Neural progenitor cell (in vitro differentiated cells): ENCODE results near the gene RNF2. TPM values are rescaled to one million over a fixed set of nuclear protein-coding genes. Genes with fewer than 3 reads are reported as not detected.

Experiments used
- DNase-seq: peaks from one replicate; pipeline ENCODE4 v3.0.0-alpha.2; 2016; ENCODE audit warnings: low spot score
- H2AFZ ChIP-seq: fragments of 200-600 bp; sonication (generic); replicated peaks from 2 replicates; pipeline ENCODE4 v1.6.1; 2016; ENCODE audit warnings: antibody characterized with exemption
- H3F3A ChIP-seq: fragments of 200-600 bp; sonication (generic); 2 replicates; pipeline ENCODE4 v1.6.1; 2016; ENCODE audit warnings: antibody characterized with exemption, low read depth
- H3K27ac ChIP-seq: fragments of 200-600 bp; sonication (generic); 2 replicates; pipeline ENCODE4 v1.5.1; 2016; ENCODE audit warnings: mild to moderate bottlenecking
- H3K27me3 ChIP-seq: fragments of 200-600 bp; sonication (generic); 2 replicates; pipeline ENCODE4 v1.6.1; 2016; ENCODE audit warnings: mild to moderate bottlenecking, moderate library complexity
- H3K36me3 ChIP-seq: fragments of 200-600 bp; sonication (generic); 2 replicates; pipeline ENCODE4 v1.5.1; 2016
- H3K4me1 ChIP-seq: fragments of 200-600 bp; sonication (generic); 2 replicates; pipeline ENCODE4 v1.6.1; 2016; ENCODE audit warnings: mixed run types
- H3K4me2 ChIP-seq: fragments of 200-600 bp; sonication (generic); 2 replicates; pipeline ENCODE4 v1.6.1; 2016
- H3K4me3 ChIP-seq: fragments of 200-600 bp; sonication (generic); 2 replicates; pipeline ENCODE4 v1.5.1; 2016
- H3K79me2 ChIP-seq: fragments of 200-600 bp; sonication (generic); 2 replicates; pipeline ENCODE4 v1.6.1; 2016; ENCODE audit warnings: low read depth
- H3K9ac ChIP-seq: fragments of 200-600 bp; sonication (generic); 2 replicates; pipeline ENCODE4 v1.6.1; 2016
- H3K9me3 ChIP-seq: fragments of 200-600 bp; sonication (generic); 2 replicates; pipeline ENCODE4 v1.5.1; 2016; ENCODE audit warnings: low read depth
- H4K20me1 ChIP-seq: fragments of 200-600 bp; sonication (generic); 2 replicates; pipeline ENCODE4 v1.6.1; 2016; ENCODE audit warnings: low read depth
- H3K27ac Mint-ChIP-seq: 3 replicates; pipeline ENCODE4 v1.8.0; 2021; ENCODE audit warnings: mixed read lengths
- H3K27me3 Mint-ChIP-seq: 2 replicates; pipeline ENCODE4 v1.8.0; 2022; ENCODE audit warnings: low read depth, mild to moderate bottlenecking, inconsistent platforms, moderate library complexity, mixed read lengths; ENCODE audit not compliant: insufficient read depth
- H3K36me3 Mint-ChIP-seq: 3 replicates; pipeline ENCODE4 v1.8.0; 2021; ENCODE audit warnings: mixed read lengths
- H3K4me1 Mint-ChIP-seq: 3 replicates; pipeline ENCODE4 v1.8.0; 2021; ENCODE audit warnings: mixed read lengths
- H3K4me3 Mint-ChIP-seq: 3 replicates; pipeline ENCODE4 v1.8.0; 2021; ENCODE audit warnings: mild to moderate bottlenecking, moderate library complexity, mixed read lengths
- H3K9me3 Mint-ChIP-seq: 3 replicates; pipeline ENCODE4 v1.8.0; 2020; ENCODE audit warnings: mixed read lengths
- CTCF ChIP-seq: fragments of 200-600 bp; sonication (generic); IDR thresholded peaks from 2 replicates; pipeline ENCODE4 v1.5.1; 2017; ENCODE audit warnings: antibody characterized with exemption, mild to moderate bottlenecking
- EZH2 ChIP-seq: fragments of 200-600 bp; sonication (generic); IDR thresholded peaks from 2 replicates; pipeline ENCODE4 v1.6.1; 2017; ENCODE audit warnings: antibody characterized with exemption, mild to moderate bottlenecking, moderate library complexity
- EZH2phosphoT487 ChIP-seq: fragments of 200-600 bp; sonication (generic); IDR thresholded peaks from 2 replicates; pipeline ENCODE4 v1.6.1; 2017; ENCODE audit warnings: antibody characterized with exemption
- total RNA-seq: library from RNA; depleted of rRNA; stranded (reverse); fragments of >200 nt; gene quantifications from 2 replicates; pipeline ENCODE4 v1.2.3, GENCODE V29; 2015; ENCODE audit warnings: low replicate concordance

The RNF2 gene
- total RNA-seq, 1 donor from 2014 or later: 81.2 TPM

- Mint-ChIP-seq H3K36me3 (no peaks in the 10 kb centered on the region), H3K4me1 (peaks cover 16% of the 10 kb centered on the region), H3K9me3 (peaks cover 2% of the 10 kb centered on the region), H3K27me3 (peaks cover 6% of the 10 kb centered on the region), H3K27ac (no peak overlapping the region), H3K4me3 (no peak overlapping the region)
- Histone ChIP-seq H3K9ac (no peak overlapping the region), H3K9me3 (no peaks in the 10 kb centered on the region), H3F3A (no peaks in the 10 kb centered on the region), H3K27ac (no peak overlapping the region), H3K79me2 (no peaks in the 10 kb centered on the region), H3K4me2 (no peak overlapping the region), H4K20me1 (no peaks in the 10 kb centered on the region), H3K36me3 (no peaks in the 10 kb centered on the region), H3K4me1 (no peaks in the 10 kb centered on the region), H3K4me3 (no peak overlapping the region), H3K27me3 (no peaks in the 10 kb centered on the region), H2AFZ (no peak overlapping the region)
- TF ChIP-seq CTCF (no peak), EZH2phosphoT487 (no peak), EZH2 (no peak)
- DNase-seq: no peak
Measured at GRCh38 chr1:185010361-185010760, 35.0 kb upstream of the RNF2 start.

- H3K36me3 ChIP-seq: no peaks in the 10 kb centered on the region
- no peak overlapping the region for H3K4me3 ChIP-seq
- no peaks in the 10 kb centered on the region for H3K27me3 ChIP-seq
- H3K4me3 Mint-ChIP-seq: no peak overlapping the region
- no peak overlapping the region for H3K27ac ChIP-seq
- H2AFZ ChIP-seq: no peak overlapping the region
- H3K27ac Mint-ChIP-seq: no peak overlapping the region
- TF ChIP-seq EZH2 (no peak), CTCF (no peak), EZH2phosphoT487 (no peak)
- no peaks in the 10 kb centered on the region for H3K79me2 ChIP-seq
- no peaks in the 10 kb centered on the region for H4K20me1 ChIP-seq
- H3K9me3 Mint-ChIP-seq: no peaks in the 10 kb centered on the region
- H3K9ac ChIP-seq: no peak overlapping the region
- H3K4me2 ChIP-seq: no peak overlapping the region
- no peak for DNase-seq
- no peaks in the 10 kb centered on the region for H3K4me1 ChIP-seq
- peaks cover 4% of the 10 kb centered on the region for H3K4me1 Mint-ChIP-seq
- peaks cover 4% of the 10 kb centered on the region for H3K27me3 Mint-ChIP-seq
- H3K9me3 ChIP-seq: no peaks in the 10 kb centered on the region
- no peaks in the 10 kb centered on the region for H3K36me3 Mint-ChIP-seq
- no peaks in the 10 kb centered on the region for H3F3A ChIP-seq
Measured at GRCh38 chr1:185014941-185015340, 30.4 kb upstream of the RNF2 start.

- H3K9ac ChIP-seq: no peak overlapping the region
- no peaks in the 10 kb centered on the region for H3K79me2 ChIP-seq
- no peak overlapping the region for H3K4me2 ChIP-seq
- TF ChIP-seq EZH2phosphoT487: no peak
- no peak for TF ChIP-seq CTCF
- no peak for TF ChIP-seq EZH2
- no peaks in the 10 kb centered on the region for H3F3A ChIP-seq
- H3K4me1 ChIP-seq: no peaks in the 10 kb centered on the region
- H3K27ac ChIP-seq: no peak overlapping the region
- Mint-ChIP-seq H3K4me1 (peaks cover 4% of the 10 kb centered on the region), H3K36me3 (no peaks in the 10 kb centered on the region), H3K9me3 (no peaks in the 10 kb centered on the region), H3K27me3 (peaks cover 4% of the 10 kb centered on the region), H3K27ac (no peak overlapping the region), H3K4me3 (no peak overlapping the region)
- no peak for DNase-seq
- no peaks in the 10 kb centered on the region for H3K36me3 ChIP-seq
- H3K9me3 ChIP-seq: no peaks in the 10 kb centered on the region
- H2AFZ ChIP-seq: no peak overlapping the region
- H3K4me3 ChIP-seq: no peak overlapping the region
- H4K20me1 ChIP-seq: no peaks in the 10 kb centered on the region
- H3K27me3 ChIP-seq: no peaks in the 10 kb centered on the region
Measured at GRCh38 chr1:185015631-185016030, 29.7 kb upstream of the RNF2 start.
